ENCODE data around the gene PI4KB. TPM values are rescaled to one million over a fixed set of nuclear protein-coding genes. Genes with fewer than 3 reads are reported as not detected.

The PI4KB gene
- total and polyA plus RNA-seq, 9 of the 15 experiments (the other 6 are each of a cell fraction or from before 2014, with no cell fraction given), result 3.1 to 65.4 (median 45.1) TPM

DNA sequence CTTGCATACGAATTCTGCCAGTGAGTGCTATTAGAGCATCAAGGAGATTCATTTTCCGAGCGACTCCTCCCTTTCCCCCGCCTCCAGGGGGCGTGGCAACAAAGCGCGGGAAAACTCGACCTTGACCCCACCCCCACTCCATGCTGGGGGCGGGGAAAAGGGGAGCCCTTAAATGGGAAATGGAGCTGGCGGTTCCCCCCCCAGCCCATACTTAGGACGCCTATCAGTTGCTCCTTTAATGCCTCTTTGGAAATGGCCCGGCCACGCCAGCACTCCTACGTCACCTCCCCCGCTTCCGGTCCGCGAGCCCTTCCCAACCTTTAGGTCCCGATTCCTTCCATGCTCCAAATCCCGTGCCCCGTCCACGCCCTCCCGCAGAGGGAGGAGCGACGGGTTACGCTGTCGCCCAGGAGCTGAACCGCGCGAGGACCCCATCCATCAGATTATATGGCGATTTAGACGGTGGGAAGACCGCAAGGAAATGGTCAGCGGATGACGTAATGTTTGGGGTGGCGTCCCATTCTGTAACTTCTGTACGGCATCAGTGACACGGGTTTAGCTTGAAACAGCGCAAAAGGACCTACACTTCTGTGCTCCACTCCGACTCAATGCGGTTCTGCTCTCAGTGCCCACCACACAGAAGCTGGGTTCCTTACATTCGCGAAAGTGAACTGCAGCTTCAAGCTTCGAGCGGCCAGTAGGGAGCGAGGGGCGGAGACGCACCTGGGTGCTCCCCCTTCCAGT lies 45.8 kb downstream of the PI4KB start (continued):
- no peak for TF ChIP-seq ZNF75A (CRISPR knock-in tag; IDR thresholded peaks at IDR 0.05)
- peak; percentile 99 for TF ChIP-seq EP400 (IDR thresholded peaks at IDR 0.05)
- no peak for TF ChIP-seq FUS (optimal IDR thresholded peaks at IDR 0.05; ENCODE audit: low read depth, low read length)
- 0 out of 2 replicates have a peak, but pooled peaks have one; percentile 27 for TF ChIP-seq PTBP1 (IDR thresholded peaks at IDR 0.05; ENCODE audit: low read depth, low read length)
- TF ChIP-seq ELF1 (tag; IDR thresholded peaks at IDR 0.05), result peak; percentile 81
- TF ChIP-seq, protein P1, sequence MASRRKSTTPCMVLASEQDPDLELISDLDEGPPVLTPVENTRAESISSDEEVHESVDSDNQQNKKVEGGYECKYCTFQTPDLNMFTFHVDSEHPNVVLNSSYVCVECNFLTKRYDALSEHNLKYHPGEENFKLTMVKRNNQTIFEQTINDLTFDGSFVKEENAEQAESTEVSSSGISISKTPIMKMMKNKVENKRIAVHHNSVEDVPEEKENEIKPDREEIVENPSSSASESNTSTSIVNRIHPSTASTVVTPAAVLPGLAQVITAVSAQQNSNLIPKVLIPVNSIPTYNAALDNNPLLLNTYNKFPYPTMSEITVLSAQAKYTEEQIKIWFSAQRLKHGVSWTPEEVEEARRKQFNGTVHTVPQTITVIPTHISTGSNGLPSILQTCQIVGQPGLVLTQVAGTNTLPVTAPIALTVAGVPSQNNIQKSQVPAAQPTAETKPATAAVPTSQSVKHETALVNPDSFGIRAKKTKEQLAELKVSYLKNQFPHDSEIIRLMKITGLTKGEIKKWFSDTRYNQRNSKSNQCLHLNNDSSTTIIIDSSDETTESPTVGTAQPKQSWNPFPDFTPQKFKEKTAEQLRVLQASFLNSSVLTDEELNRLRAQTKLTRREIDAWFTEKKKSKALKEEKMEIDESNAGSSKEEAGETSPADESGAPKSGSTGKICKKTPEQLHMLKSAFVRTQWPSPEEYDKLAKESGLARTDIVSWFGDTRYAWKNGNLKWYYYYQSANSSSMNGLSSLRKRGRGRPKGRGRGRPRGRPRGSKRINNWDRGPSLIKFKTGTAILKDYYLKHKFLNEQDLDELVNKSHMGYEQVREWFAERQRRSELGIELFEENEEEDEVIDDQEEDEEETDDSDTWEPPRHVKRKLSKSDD (conservative IDR thresholded peaks at IDR 0.05; ENCODE audit: low read length), result 0 out of 2 replicates have a peak, but pooled peaks have one; percentile 17
- TF ChIP-seq, protein P2, sequence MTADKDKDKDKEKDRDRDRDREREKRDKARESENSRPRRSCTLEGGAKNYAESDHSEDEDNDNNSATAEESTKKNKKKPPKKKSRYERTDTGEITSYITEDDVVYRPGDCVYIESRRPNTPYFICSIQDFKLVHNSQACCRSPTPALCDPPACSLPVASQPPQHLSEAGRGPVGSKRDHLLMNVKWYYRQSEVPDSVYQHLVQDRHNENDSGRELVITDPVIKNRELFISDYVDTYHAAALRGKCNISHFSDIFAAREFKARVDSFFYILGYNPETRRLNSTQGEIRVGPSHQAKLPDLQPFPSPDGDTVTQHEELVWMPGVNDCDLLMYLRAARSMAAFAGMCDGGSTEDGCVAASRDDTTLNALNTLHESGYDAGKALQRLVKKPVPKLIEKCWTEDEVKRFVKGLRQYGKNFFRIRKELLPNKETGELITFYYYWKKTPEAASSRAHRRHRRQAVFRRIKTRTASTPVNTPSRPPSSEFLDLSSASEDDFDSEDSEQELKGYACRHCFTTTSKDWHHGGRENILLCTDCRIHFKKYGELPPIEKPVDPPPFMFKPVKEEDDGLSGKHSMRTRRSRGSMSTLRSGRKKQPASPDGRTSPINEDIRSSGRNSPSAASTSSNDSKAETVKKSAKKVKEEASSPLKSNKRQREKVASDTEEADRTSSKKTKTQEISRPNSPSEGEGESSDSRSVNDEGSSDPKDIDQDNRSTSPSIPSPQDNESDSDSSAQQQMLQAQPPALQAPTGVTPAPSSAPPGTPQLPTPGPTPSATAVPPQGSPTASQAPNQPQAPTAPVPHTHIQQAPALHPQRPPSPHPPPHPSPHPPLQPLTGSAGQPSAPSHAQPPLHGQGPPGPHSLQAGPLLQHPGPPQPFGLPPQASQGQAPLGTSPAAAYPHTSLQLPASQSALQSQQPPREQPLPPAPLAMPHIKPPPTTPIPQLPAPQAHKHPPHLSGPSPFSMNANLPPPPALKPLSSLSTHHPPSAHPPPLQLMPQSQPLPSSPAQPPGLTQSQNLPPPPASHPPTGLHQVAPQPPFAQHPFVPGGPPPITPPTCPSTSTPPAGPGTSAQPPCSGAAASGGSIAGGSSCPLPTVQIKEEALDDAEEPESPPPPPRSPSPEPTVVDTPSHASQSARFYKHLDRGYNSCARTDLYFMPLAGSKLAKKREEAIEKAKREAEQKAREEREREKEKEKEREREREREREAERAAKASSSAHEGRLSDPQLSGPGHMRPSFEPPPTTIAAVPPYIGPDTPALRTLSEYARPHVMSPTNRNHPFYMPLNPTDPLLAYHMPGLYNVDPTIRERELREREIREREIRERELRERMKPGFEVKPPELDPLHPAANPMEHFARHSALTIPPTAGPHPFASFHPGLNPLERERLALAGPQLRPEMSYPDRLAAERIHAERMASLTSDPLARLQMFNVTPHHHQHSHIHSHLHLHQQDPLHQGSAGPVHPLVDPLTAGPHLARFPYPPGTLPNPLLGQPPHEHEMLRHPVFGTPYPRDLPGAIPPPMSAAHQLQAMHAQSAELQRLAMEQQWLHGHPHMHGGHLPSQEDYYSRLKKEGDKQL (CRISPR knock-in tag; IDR thresholded peaks at IDR 0.05; ENCODE audit: borderline replicate concordance), result no peak
- 0 out of 2 replicates have a peak, but pooled peaks have one; percentile 48 for TF ChIP-seq ZNF76 (CRISPR knock-in tag; IDR thresholded peaks at IDR 0.05; ENCODE audit: borderline replicate concordance)
- TF ChIP-seq, protein P3, sequence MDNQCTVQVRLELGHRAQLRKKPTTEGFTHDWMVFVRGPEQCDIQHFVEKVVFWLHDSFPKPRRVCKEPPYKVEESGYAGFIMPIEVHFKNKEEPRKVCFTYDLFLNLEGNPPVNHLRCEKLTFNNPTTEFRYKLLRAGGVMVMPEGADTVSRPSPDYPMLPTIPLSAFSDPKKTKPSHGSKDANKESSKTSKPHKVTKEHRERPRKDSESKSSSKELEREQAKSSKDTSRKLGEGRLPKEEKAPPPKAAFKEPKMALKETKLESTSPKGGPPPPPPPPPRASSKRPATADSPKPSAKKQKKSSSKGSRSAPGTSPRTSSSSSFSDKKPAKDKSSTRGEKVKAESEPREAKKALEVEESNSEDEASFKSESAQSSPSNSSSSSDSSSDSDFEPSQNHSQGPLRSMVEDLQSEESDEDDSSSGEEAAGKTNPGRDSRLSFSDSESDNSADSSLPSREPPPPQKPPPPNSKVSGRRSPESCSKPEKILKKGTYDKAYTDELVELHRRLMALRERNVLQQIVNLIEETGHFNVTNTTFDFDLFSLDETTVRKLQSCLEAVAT (IDR thresholded peaks at IDR 0.05), result peak in 1 of 2 experiments; percentile 75; a peak in 2 of 4 replicates
- TF ChIP-seq SOX6 (IDR thresholded peaks at IDR 0.05), result peak; percentile 39; the same call in 1 of the 2 replicates
- peak; percentile 62 for TF ChIP-seq CTBP1 (IDR thresholded peaks at IDR 0.05; ENCODE audit: borderline replicate concordance)
- 0 out of 2 replicates have a peak, but pooled peaks have one; percentile 19 for TF ChIP-seq NR4A1 (CRISPR knock-in tag; IDR thresholded peaks at IDR 0.05)
- no peak for TF ChIP-seq NR4A1 (tag; IDR thresholded peaks at IDR 0.05)
- TF ChIP-seq, protein P4, sequence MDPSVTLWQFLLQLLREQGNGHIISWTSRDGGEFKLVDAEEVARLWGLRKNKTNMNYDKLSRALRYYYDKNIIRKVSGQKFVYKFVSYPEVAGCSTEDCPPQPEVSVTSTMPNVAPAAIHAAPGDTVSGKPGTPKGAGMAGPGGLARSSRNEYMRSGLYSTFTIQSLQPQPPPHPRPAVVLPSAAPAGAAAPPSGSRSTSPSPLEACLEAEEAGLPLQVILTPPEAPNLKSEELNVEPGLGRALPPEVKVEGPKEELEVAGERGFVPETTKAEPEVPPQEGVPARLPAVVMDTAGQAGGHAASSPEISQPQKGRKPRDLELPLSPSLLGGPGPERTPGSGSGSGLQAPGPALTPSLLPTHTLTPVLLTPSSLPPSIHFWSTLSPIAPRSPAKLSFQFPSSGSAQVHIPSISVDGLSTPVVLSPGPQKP (CRISPR knock-in tag; IDR thresholded peaks at IDR 0.05), result no peak
- TF ChIP-seq TAL1 (IDR thresholded peaks at IDR 0.05), result 0 out of 2 replicates have a peak, but pooled peaks have one; percentile 12
